HG03095 (cell line): Measurements from ENCODE around the gene TMEM14B.
"Not testable (repeated sequence)": the region's sequence is repeated elsewhere in the genome, so short reads cannot be mapped to it uniquely, and the experiment has no call there.

Source experiments
- ATAC-seq: cut with Tn5 transposase; IDR thresholded peaks from one replicate; pipeline ENCODE4 v1.9.1; 2021; ENCODE audit warnings: moderate library complexity; ENCODE audit not compliant: unreplicated experiment

The TMEM14B gene

GRCh38 chr6:10747251-10747972, at the start of gene TMEM14B:
Gene TMEM14B, plus strand, starts transcription at chr6:10747805. Its CDS starts 1,441 bp downstream, at chr6:10749246.
- ATAC-seq, result peak; percentile 96

GRCh38 chr6:10713962-10714361, 33.6 kb upstream of the TMEM14B start:
- no peak for ATAC-seq

GRCh38 chr6:10719296-10719963, 28.2 kb upstream of the TMEM14B start:
- no peak for ATAC-seq

GRCh38 chr6:10719964-10720264, 27.7 kb upstream of the TMEM14B start:
- ATAC-seq, result no peak

- ATAC-seq, result peak; percentile 22
Observed at GRCh38 chr6:10720265-10720959, 27.2 kb upstream of the TMEM14B start.

GRCh38 chr6:10720960-10721849, 26.4 kb upstream of the TMEM14B start:
- ATAC-seq, result not testable (repeated sequence)

- no peak for ATAC-seq
Observed at GRCh38 chr6:10721850-10722569, 25.6 kb upstream of the TMEM14B start.

GRCh38 chr6:10722570-10722819, 25.1 kb upstream of the TMEM14B start:
- no peak for ATAC-seq

GRCh38 chr6:10722820-10723566, 24.6 kb upstream of the TMEM14B start, which contains the start of gene TMEM14C:
Gene TMEM14C, plus strand, starts transcription at chr6:10723070. Its CDS starts 1,544 bp downstream, at chr6:10724614.
- peak; percentile 93 for ATAC-seq

GRCh38 chr6:10723567-10723881, 24.1 kb upstream of the TMEM14B start:
- ATAC-seq, result no peak

- ATAC-seq, result no peak
Observed at GRCh38 chr6:10725044-10725443, 22.6 kb upstream of the TMEM14B start.

- no peak for ATAC-seq
Observed at GRCh38 chr6:10725716-10726115, 21.9 kb upstream of the TMEM14B start.

GRCh38 chr6:10730254-10730653, 17.4 kb upstream of the TMEM14B start:
- no peak for ATAC-seq

- ATAC-seq, result no peak
Observed at GRCh38 chr6:10733151-10733715, 14.4 kb upstream of the TMEM14B start.

GRCh38 chr6:10733863-10734262, 13.7 kb upstream of the TMEM14B start:
- ATAC-seq, result no peak

GRCh38 chr6:10736731-10737130, 10.9 kb upstream of the TMEM14B start:
- no peak for ATAC-seq

GRCh38 chr6:10740061-10740460, 7.5 kb upstream of the TMEM14B start:
- ATAC-seq, result no peak

GRCh38 chr6:10741643-10742042, 6.0 kb upstream of the TMEM14B start:
- not testable (repeated sequence) for ATAC-seq

GRCh38 chr6:10742251-10742650, 5.4 kb upstream of the TMEM14B start:
- ATAC-seq, result no peak

GRCh38 chr6:10743515-10743914, 4.1 kb upstream of the TMEM14B start:
- ATAC-seq, result no peak
